Astrocyte of the spinal cord (primary cell): ENCODE results near the gene SOX6.
A peak's percentile ranks its signal among the peaks of the same experiment; 100 is the strongest.

Source experiments
- DNase-seq: peaks from one replicate; pipeline ENCODE4 v3.0.0; 2011; ENCODE audit warnings: low read depth, low spot score
- H3K4me3 ChIP-seq: 2 replicates; pipeline ENCODE4 v1.5.1; 2011; ENCODE audit warnings: low read depth, mild to moderate bottlenecking, low read length, moderate library complexity
- CTCF ChIP-seq: IDR thresholded peaks from 2 replicates; pipeline ENCODE4 v1.5.1; 2012; ENCODE audit warnings: low read depth, mild to moderate bottlenecking, low read length, inconsistent platforms
- in situ Hi-C: cut with HindIII; loops from 2 replicates; pipeline ENCODE4 v1.10.0; 2017; ENCODE audit warnings: low sequenced_read_pairs

SOX6 gene

DNA sequence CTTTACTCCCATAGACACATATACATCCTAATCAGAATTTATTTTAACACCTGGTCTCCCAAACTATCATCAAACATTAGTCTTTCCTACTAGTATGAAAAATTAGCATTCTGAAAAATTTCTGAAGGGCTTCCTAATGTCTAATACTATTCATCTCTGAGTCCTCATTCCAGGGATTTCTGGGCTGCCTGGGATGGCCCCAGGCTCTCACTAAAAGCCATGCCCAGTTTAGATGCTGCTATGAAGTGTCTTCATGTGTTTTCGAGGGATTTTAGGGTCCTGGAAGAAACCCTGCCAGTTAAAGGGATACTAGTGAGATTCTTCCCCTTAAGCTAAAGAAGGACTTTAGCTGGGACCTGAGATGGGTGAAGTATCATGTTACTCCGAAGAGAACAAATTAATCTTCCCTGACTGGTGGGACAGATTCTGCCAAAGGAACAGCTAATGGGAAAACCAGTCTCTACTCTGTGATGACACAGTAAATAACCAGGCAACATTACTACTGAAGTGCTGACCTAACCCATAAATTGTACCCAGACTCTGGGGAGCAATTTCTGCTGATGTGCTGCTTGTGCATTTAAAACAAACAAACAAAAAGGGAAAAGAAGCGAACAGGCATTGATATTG lies 342.6 kb downstream of the SOX6 start:
- TF ChIP-seq CTCF = no peak
- H3K4me3 ChIP-seq = no peak overlapping the region
- in situ Hi-C loops = no loop called here
- peak; percentile 20 for DNase-seq

DNA sequence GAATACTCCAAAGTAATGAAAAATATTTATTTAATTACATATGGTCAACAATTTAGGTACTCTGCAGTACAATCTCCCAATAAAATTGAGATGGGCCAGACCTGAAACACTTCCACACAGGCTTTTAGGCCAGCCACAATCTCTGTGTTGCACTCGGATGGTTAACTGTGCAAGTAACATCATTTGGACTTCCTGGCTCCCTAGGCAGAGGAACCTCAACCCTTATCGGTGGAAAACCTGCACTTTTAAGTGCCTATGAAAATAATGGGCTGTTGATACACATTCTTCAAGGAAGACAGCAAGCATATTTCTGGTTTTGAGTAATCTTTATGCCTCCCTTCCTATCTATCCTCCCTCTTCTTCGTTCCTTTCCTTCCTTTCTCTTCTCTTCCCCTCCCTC lies 343.1 kb downstream of the SOX6 start:
- TF ChIP-seq CTCF = no peak
- no peak overlapping the region for H3K4me3 ChIP-seq
- in situ Hi-C loops = no loop called here
- DNase-seq = no peak

DNA sequence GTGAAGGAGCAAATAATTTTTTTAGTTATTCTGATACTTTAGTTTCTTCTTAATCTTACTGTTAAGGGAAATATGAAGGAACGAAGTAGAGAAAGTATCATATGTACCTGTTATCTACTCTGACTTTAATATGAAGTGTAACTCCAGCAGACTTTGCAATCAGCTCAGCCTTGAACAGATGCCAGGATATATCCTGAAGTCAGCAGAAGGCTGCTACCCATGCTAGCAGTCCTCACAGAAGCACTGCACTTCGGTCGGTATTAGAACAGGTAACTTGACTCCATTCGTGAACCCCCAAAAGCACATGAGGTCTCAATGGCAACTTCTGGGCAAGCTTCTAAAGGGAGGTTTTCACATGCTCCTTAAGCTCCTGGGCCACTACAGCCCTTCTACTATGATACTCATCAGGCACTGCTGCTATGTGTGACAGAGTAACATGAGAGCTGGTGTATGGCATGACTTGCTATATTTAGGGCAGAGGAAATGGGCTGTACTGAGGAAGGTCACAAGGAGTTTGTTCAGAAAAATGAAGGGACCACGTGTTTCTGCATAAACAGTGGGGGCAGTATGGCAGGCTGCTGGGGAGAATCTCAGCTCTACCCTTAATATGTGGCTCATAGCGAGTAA lies 344.1 kb downstream of the SOX6 start:
- H3K4me3 ChIP-seq = no peak overlapping the region
- no peak for DNase-seq
- no peak for TF ChIP-seq CTCF
- in situ Hi-C loops = no loop called here

DNA sequence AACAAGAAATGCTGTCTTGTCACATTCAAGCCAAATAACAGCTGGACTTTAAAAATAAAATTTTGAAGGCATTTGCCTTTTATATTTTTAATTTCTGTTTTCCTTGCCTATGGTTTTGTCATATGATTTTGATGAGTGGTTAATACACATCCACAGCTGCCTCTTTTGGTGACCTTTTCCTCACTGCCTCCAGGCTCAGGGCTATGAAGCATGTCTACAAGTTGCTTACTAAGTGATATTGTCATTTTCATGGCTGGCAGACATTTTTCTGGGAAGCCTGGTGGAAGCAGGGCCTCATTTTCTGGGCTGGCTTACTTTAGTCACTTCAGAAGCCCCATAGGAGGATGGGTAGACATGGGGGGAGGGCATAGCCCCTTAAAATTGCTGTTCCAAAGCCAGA lies 344.9 kb downstream of the SOX6 start:
- DNase-seq = no peak
- in situ Hi-C loops = no loop called here
- no peak for TF ChIP-seq CTCF
- no peak overlapping the region for H3K4me3 ChIP-seq

- in situ Hi-C loops = no loop called here
- no peak overlapping the region for H3K4me3 ChIP-seq
- no peak for DNase-seq
- TF ChIP-seq CTCF = no peak
These were observed 347.3 kb downstream of the SOX6 start for GRCh38 chr11:16009021-16009420.

DNA sequence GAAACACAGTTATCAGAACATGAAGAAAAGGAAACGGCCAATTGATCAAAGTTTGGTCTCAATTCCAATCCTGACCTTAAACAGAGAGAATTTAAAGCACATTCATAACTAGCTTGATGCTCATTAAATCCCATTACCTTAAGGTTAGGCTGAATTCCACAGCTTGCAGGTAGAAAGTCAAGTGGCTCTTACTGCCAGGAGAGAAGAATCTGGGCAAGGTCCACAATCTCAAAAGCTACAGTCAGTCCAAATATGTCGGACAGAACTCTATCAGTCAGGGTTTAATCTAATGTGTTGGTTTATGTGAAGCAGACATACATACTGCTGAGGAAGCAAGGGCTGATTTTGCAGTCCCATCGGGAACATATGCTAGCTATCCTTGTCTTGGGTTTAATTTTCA lies 348.8 kb downstream of the SOX6 start:
- TF ChIP-seq CTCF = no peak
- no peak for DNase-seq

More for the DNA sequence above, 348.8 kb downstream of the SOX6 start:
- in situ Hi-C loops = no loop called here
- no peak overlapping the region for H3K4me3 ChIP-seq
